Transverse colon (tissue), 3 donors: Measurements from ENCODE around the gene WDR37.

Experiments
- EP300 ChIP-seq: sonication (generic); formaldehyde crosslinking; IDR thresholded peaks from one replicate; pipeline ENCODE4 v1.6.1; 2017; ENCODE audit warnings: antibody characterized with exemption, low read depth
- POLR2A ChIP-seq: fragments of 450-650 bp; IDR thresholded peaks from one replicate; pipeline ENCODE4 v1.6.1; 2016; ENCODE audit warnings: antibody characterized with exemption, mild to moderate bottlenecking, moderate library complexity
- TF ChIP-seq, protein P1 (sequence below), 5 experiments: fragments of 200-600 bp in 3 of 5; fragments of 450-650 bp in 2 of 5; sonication (generic) in 3 of 5; IDR thresholded peaks; 1 replicate in 2 of 5; 2 replicates in 3 of 5; pipeline ENCODE4 v1.5.1; 2016 to 2017; ENCODE audit warnings: antibody characterized with exemption in 5 of 5, inconsistent platforms in 3 of 5, mild to moderate bottlenecking in 2 of 5, moderate library complexity in 1 of 5

DNA sequence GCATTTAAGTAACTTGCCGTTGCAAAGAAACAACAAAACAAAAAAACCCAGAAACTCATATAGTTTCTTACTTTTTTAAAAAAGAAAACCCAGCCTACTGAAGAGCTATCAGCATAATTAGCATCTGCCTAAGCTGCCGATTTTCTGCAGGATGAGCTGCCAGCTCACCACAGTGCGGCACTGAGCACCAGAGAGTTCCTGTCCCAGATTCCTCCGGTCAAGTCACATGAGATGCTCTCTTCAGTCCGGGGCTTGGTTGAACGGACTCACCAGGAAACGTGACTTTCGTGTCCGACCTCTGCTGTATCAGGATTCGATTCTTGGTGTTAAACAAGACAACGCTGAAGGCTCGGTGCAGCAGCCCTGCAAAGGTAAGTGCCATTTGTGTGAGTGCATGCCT, 33.8 kb upstream of the WDR37 start:
- no peak for TF ChIP-seq EP300
- TF ChIP-seq, protein P1, sequence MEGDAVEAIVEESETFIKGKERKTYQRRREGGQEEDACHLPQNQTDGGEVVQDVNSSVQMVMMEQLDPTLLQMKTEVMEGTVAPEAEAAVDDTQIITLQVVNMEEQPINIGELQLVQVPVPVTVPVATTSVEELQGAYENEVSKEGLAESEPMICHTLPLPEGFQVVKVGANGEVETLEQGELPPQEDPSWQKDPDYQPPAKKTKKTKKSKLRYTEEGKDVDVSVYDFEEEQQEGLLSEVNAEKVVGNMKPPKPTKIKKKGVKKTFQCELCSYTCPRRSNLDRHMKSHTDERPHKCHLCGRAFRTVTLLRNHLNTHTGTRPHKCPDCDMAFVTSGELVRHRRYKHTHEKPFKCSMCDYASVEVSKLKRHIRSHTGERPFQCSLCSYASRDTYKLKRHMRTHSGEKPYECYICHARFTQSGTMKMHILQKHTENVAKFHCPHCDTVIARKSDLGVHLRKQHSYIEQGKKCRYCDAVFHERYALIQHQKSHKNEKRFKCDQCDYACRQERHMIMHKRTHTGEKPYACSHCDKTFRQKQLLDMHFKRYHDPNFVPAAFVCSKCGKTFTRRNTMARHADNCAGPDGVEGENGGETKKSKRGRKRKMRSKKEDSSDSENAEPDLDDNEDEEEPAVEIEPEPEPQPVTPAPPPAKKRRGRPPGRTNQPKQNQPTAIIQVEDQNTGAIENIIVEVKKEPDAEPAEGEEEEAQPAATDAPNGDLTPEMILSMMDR (IDR thresholded peaks at IDR 0.05): no peak
- TF ChIP-seq POLR2A: no peak
